ENCODE measurements around the gene ATP7A.
"Not testable (repeated sequence)": the region's sequence is repeated elsewhere in the genome, so short reads cannot be mapped to it uniquely, and the experiment has no call there.

- not testable (repeated sequence) for TF ChIP-seq POLR2A (IDR thresholded peaks at IDR 0.05; ENCODE audit: low read depth, low read length); TAF1 (IDR thresholded peaks at IDR 0.05; ENCODE audit: low read depth, low read length); POLR2AphosphoS5 (IDR thresholded peaks at IDR 0.05; ENCODE audit: low read depth, low read length); PAX5 (IDR thresholded peaks at IDR 0.05; ENCODE audit: insufficient read depth, low read length, severe bottlenecking)
These were observed 170.9 kb downstream of the ATP7A start for GRCh38 chrX:78081413-78081812.

Data from GM12891 (cell line).